HG03575 (cell line): ENCODE measurements around the gene ARNT2.
"Not testable (repeated sequence)": the region's sequence is repeated elsewhere in the genome, so short reads cannot be mapped to it uniquely, and the experiment has no call there.

Experiments used
- ATAC-seq: cut with Tn5 transposase; IDR thresholded peaks from one replicate; pipeline ENCODE4 v1.9.1; 2021; ENCODE audit not compliant: unreplicated experiment, insufficient number of reproducible peaks, low FRiP score; ENCODE audit errors: extremely low read depth

The ARNT2 gene

DNA sequence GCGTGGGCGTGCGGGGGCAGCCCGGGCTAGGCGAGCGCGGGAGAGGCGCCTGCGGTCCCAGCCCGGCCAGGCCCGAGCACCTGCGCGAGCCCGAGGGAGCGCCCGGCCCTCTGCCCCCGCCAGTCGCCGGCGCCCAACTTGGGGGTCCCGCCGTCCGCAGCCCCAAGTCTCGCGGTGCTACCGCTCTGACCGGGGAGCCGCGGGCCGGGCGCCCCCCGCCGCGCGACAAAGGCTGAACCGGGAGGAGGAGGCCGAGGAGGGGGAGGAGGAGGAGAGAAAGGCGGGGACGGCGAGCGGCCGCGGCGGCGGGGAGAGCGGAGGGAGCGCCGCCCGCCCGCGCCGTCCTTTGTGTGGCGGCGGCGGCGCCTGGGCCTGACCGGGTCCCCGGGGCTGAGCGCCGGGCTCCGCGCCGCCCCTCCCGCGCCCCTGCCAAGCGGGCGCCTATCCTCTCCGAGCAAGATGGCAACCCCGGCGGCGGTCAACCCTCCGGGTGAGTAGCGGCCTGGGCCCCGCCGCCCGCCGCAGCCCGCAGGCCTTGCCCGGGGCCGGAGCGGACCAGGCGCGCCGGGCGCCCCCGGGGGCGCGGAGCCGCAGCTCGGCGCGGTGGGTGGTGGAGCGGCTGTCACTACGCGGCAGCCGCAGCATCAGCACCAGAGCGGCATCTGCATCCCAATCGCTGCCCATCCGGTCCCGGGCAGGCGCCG, at the start of gene ARNT2:
ARNT2 (plus strand) TSS at position 326 of the 704 bp plus-strand sequence; CDS start at position 460, 134 bp downstream.
- no peak for ATAC-seq

DNA sequence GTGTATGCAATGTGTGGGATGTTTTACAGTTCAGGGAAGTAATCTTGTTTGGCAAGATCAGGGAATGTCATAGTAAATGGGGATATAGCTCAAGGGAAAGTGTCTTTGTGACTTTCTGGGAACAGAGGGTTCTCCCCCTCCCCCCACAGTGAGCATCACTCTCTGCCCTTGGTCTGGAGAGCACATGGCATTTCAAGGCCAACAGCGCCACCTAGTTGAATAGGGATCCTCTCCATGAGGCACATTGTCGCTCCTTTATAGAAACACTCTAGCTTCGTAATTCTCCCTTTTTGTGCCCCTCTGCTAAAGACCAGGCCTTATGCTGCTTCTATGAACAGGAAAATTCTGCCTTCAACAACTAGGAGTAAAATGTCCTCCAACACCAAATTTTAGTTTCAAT, 37.1 kb upstream of the ARNT2 start:
- no peak for ATAC-seq

DNA sequence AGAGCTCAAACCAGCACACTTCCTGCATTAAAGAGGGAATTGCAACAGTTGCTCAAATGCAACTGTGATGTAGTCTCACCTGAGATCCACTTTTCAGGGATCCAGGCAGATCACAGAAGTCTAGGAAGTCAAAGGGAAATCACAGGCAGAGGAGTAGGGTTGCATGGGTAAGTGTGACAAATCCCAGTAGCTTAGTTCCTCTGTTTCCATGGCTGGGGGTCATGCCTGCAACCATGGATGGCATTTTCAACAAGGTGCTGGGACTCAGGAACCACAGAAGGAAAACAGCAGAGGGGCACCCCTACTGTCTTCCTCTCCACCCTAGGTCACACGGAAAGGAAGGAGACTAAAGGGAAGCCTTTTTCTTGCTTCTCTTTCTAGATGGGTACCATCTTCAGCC, 36.5 kb upstream of the ARNT2 start:
- no peak for ATAC-seq

DNA sequence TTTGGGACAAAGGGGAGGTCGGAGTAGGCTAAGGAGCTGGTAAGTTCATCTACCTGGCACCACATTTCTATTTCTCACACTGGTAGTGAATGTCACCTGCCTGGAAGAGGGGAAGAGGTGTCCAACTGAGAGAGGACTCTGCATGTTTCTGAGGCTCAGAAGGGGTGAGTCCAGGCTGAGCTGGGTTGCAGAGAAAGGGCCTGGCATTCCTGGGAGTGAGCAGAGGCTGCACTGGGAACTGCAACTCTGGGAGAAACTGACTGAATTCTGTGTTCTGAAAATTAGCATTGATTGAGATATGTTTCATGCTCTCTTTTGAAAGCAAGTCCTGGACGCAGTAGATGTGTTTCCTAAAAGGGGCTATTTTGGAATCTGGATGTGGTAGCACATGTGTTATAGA, 32.3 kb upstream of the ARNT2 start:
- no peak for ATAC-seq

DNA sequence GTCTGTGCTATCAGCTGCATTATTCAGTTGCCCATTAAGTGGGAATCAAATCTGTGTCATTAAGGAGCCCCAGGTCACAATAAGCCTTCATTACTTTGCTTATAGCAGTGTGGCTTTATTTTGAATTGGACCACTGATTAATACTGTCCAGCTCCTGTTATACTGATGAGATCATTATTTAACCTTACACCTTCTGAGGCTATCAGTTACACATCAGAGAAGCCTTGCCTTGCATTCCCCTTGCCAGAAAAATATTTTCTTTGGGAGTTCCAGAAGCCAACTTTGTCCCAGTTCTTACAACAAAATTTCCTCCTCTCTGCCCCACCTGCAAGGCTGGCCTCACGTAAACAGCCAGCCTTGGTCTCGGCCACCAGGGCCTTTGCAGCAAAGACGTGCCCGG, 29.7 kb upstream of the ARNT2 start:
- no peak for ATAC-seq

DNA sequence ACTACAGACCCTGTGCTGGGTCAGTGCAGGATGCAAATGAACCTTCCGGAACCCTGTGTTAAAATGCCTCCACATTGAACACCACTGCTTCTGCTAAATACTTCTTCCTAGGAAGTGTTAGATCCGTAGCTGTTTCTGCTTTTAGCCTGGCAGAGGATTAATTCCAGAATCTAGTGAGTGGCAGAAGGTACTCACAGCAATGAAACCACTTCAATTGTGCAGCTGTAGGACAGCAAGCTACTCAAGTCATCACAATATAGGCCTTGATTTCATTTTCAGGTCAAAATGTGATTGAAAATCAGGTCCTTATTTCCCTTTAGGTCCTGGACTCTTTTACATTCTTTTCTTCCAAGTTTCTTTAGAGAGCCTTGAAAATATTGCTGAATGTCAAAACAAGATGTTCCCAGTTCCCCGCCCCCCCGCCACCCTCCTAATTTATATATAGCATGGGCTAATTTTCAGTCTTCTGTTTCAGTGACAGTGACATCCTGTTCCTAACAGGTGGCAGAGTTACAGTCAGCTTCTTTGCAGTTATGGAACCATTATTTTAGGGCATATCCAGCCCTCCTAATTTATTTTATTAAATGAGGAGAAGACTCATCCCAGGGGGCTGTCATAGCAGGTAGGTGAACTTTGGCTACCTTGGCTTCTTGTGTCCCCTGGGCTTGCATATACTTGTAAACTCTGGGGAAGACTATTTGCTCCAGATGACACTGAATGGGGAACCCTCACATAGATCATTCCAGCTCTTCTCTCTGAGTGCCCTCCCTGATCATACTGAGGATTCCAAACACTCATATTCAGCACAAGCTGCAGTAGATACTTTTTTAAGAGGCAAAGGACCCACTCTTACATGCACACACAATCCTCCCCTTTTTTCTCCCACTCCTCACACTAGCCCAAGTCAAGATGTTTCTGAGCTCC, 28.0 kb upstream of the ARNT2 start:
- ATAC-seq, result no peak

DNA sequence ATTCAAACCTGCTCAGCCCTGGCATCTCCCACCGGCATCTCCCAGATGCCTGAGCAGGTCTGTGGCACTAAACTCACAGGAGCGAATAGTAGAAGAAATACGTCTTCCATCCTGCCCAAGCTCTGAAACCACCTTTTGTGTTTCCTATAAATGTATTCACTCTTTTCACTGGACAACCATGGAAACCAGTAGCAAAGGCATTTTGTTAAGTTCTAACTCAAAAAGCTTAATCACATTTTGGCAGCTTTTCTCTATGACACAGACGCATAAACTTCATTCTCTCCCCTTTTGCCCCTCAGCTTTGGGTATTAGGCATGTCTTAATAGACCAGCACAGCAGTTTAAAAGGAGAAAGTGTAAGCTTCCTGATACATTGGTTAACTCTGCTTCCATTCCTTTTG, 24.5 kb upstream of the ARNT2 start:
- ATAC-seq, result no peak

DNA sequence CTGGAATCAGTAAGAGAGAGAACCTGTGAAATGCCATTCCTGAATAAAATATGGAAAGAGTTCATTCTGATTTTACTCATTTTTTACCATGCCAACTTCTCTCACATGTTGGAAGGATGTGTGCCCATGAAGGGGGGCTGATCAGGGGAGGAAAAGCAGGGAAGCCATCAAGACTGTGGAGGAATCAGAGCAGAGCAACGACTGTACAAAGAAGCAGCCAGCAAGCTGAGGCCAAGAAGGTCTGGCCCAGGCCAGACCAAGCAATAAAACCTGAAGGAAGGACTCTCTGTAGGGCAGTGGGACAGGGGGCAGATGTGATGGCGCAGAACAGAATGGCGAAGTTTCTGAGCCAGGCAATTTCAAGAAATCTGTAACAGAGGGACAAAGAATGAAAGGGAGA, 24.0 kb upstream of the ARNT2 start:
- no peak for ATAC-seq

DNA sequence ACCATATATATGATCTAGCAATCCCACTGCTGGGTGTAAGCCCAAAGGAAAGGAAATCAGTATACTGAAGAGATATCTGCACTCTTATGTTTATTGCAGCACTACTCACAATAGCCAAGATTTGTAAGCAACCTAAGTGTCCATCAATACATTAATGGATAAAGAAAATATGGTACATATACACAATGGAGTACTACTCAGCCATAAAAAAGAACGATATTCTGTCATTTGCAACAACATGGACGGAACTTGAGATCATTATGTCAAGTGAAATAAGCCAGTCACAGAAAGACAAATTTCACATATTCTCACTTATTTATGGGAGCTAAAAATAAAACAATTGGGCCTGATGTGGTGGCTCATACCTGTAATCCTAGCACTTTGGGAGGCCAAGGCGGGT, 21.9 kb upstream of the ARNT2 start:
- ATAC-seq, result no peak

DNA sequence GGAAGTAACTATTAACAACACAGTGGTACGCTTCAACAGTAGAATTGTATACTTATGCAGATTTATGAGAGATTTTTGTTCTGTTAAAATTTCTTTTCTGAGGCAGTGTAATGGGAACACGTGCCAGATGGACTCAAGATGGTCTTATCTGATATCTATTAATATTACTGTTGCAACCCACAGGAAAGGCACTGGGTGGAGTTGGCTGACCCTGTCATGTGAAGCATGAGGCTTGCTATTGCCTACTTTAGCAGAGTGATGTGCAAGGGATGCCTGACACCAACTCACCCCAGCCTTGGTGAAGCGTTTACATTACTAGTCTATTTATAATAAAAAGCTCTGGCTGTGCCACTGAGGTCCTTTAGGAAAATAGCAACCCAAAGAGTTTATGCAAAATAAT, 19.8 kb upstream of the ARNT2 start:
- no peak for ATAC-seq

DNA sequence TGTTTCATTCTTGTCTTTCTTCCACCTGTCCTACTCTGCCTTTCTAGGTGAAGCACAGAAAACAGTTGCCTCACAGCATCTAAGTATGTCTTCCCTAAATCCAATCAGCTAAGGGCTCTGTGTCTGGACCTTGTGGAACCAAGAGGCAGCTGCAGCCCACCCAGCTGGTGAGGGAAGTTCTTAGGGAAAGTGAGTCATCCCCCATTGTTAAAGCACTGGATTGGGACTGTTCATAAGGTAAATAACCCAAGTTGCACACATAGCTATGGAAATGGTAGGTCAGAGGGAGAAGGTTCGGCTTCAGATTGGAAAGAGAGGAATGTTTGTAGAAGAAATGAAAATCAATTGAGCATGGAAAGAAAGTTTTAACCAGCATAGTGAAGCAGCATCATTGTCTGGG, 18.0 kb upstream of the ARNT2 start:
- ATAC-seq, result no peak

DNA sequence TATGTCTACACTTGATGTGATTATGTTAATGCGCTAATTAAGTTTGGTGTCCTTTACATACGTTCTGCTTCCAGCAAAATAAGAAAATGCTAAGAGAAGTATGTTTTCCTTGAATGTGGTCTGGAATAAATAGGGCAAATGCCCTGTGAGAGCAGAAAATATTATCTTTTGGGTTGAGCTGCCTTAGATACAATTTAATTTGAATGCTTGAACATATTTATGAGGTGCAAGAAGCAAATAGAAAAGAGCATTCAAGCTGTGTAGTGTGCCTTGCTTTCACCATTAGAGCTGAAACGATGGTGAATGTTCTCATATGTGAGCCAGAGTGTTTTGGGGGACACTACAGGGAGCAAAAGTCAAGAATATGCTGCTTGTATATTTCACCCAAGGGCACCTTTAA, 15.9 kb upstream of the ARNT2 start:
- no peak for ATAC-seq

DNA sequence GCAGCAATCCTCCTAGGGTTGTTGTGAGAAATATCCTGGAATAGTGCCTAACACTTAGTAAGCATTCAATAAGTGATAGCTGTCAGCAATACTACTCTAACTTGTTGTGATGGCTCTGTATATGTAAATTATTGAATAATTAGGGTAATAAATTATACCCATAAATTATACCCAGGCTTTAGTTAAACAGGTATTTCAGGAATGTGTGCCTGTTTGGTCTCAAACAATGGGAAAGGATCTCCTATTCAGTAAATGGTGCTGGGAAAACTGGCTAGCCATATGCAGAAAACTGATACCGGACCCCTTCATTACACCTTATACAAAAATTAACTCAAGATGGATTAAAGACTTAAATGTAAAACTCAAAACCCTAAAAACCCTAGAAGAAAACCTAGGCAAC, 14.8 kb upstream of the ARNT2 start:
- ATAC-seq, result no peak

DNA sequence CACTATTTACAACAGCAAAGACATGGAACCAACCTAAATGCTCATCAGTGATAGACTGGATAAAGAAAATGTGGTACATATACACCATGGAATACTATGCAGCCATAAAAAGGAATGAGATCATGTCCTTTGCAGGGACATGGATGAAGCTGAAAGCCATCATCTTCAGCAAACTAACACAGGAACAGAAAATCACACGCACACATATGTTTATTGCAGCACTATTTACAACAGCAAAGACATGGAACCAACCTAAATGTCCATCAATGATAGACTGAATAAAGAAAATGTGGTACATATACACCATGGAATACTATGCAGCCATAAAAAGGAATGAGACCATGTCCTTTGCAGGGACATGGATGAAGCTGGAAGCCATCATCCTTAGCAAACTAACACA, 13.2 kb upstream of the ARNT2 start:
- ATAC-seq, result not testable (repeated sequence)

DNA sequence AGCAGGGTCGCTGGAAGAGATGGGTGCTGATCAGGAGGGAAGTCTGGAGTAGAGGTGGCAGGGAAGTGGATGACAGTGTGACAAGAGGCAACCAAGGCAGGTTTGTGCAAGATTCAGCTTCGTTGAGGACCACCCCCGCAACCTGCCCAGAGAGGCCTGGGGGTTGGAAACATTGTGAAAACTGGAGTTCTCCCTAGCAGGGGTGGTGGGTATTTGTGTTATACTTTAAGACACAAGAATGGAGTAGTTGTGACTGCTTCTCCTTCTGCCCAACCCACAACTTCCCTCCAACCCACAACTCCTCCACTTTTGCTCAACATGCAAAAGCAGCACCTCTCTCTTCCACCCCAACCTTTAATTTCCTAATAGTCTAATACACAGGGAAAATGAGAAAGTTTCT, 8.6 kb upstream of the ARNT2 start:
- no peak for ATAC-seq

DNA sequence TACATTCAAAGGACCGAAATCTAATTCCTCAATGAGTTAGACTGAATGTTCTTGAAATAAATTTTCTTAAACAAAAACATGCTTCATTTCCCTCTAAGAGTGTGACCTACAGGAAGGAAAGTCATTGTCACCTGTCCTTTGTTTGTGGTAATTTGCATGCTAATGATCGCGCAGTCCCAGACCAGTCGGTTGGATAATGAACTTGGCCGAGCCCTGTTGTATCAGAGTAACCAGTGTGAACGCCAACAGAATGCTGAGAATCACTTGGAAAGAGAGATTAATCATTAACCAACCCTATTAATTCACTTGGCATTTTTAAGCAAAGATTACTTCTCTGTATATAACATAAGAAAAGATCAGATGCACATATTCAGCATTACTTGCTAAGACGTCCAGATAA, 8.1 kb upstream of the ARNT2 start:
- no peak for ATAC-seq

DNA sequence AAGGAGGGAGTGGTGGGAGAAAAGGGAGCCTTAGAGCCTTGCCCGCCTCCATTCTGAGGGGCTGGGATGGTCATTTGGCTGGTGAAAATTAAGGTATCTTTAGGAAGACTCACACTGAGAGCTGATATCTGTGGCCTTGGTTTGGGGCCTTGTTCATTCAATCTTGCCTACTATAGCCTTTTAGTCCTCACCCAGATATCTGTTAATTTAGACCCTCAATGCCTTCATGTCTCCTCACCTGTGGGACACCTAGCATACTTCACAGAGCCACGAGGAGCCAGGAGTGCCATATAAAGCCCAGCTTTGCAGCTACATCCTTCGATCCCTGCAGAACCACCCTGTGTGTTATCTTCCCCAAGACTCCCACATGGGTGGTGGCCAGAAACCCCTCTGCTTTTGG, 4.7 kb upstream of the ARNT2 start:
- ATAC-seq, result no peak

DNA sequence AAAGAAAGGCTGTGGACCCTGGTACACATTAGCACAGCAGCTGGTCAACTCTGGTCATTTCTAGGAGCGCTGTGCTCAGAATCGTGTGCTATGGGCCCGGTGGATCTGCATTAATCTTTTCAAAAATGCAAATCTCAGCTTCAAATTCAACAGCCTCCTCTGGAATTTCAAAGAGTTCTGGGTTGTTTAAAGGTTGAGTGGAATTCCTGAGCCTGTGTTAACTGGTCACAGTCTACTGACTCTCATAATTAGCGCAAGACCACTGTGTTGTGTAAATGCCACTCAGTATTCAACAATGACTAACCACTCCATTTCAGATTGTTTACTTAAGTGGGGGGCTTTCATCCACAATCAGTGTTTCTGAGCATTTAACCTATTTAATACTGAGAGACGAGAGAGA, 2.7 kb upstream of the ARNT2 start:
- no peak for ATAC-seq

DNA sequence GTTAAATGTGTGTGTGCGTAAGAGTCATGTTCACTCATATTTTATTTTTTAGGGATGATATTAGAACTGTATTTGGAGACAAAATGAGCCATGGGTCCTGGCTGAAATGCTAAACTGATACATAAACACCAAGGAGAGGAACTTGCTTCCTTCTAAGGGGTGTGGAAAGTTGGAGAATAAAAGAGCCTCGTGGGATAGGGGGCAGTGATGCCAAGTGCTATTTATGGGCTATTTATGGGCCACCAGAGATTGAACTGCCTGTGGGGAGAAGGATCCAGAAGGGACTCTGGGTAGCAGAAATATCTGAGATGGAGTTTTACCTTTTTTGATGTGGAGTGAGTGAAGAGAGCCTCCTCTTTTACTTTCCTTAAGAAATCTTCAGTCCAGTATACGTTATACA, 1.8 kb upstream of the ARNT2 start:
- no peak for ATAC-seq

DNA sequence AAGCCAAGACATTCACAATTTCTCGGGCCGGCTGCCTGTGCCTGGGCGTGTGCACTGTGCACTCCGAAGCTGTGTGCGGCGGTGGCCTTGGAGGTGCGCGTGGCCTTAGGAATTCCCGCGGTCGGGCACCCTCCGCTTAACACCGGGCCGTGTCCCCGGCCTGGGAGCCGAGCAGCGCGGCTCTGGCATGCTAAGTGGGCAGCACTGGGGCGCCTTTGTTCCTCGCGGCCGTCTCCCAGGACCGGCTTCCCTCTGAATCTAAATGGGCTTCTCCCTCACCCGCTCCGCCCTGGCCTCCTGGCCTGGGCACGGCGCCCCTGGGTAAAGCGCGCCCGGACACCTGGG, 498 bp upstream of the ARNT2 start:
- no peak for ATAC-seq
